K562 (cell line): Measurements from ENCODE around the gene ZDHHC12. TPM values are rescaled to one million over a fixed set of nuclear protein-coding genes. Genes with fewer than 3 reads are reported as not detected.

Experiments used
- ATAC-seq: fragments of 200-7000 bp; cut with Tn5 transposase; 3 replicates; pipeline ENCODE4 v1.9.1; 2020; ENCODE audit warnings: moderate library complexity
- BruUV-seq: library from RNA; stranded (reverse); fragments of 400-500 nt; replicated peaks from 2 replicates; lab custom pipeline; 2021; lab: Mats Ljungman, UMichigan
- CTCF ChIA-PET: fragments of 300-600 bp; formaldehyde crosslinking; extraction: SDS; loops from one replicate; lab custom pipeline; 2021; ENCODE audit warnings: low intra/inter-chr PET ratio; lab: Yijun Ruan, JAX
- POLR2A ChIA-PET: fragments of 300-600, 350-650 bp; sonication (Branson Sonifier 250); formaldehyde crosslinking; extraction: SDS; loops from one replicate; lab custom pipeline; 2021; ENCODE audit warnings: antibody characterized with exemption, inconsistent platforms; lab: Yijun Ruan, JAX
- DNase-seq, 4 experiments: peaks; one replicate each; pipeline versions ENCODE4 v3.0.0 to v3.0.0-alpha.2; 2011 to 2018; ENCODE audit warnings: low spot score in 3 of 4, mixed read lengths in 3 of 4; ENCODE audit errors: extremely low read depth in 1 of 4
- FAIRE-seq: peaks from 2 replicates; lab custom pipeline; 2011; peaks lifted over from hg19 to GRCh38; lab: Jason Lieb, UNC
- H2AFZ ChIP-seq: 2 replicates; pipeline ENCODE4 v1.6.0; 2011; ENCODE audit warnings: low read depth, low read length, control low read depth, inconsistent platforms
- H3K27ac ChIP-seq: fragments of 200-600 bp; 3 replicates; pipeline ENCODE4 v1.8.0; 2011; ENCODE audit warnings: low read depth, mild to moderate bottlenecking, control low read depth, inconsistent platforms, low read length, moderate library complexity, mixed read lengths; ENCODE audit errors: extremely low read depth
- H3K27me3 ChIP-seq, 2 experiments: fragments of 300-600 bp in 1 of 2; 2 replicates in 1 of 2; 3 replicates in 1 of 2; pipeline versions ENCODE4 v1.6.0 to v1.8.0; 2011; ENCODE audit warnings: inconsistent platforms in 2 of 2, low read length in 2 of 2, mild to moderate bottlenecking in 1 of 2, mixed read lengths in 1 of 2, moderate library complexity in 1 of 2; ENCODE audit not compliant: control insufficient read depth in 2 of 2, insufficient read depth in 2 of 2
- H3K36me3 ChIP-seq: fragments of 300-600 bp; 3 replicates; pipeline ENCODE4 v1.8.0; 2011; ENCODE audit warnings: mild to moderate bottlenecking, low read length, inconsistent platforms; ENCODE audit not compliant: control insufficient read depth, insufficient read depth
- H3K4me1 ChIP-seq, 2 experiments: fragments of 200-600 bp in 1 of 2; replicated peaks in 1 of 2; 2 replicates in 1 of 2; 3 replicates in 1 of 2; pipeline versions ENCODE4 v1.5.1 to v1.8.0; 2011; ENCODE audit warnings: inconsistent platforms in 2 of 2, low read length in 2 of 2, mild to moderate bottlenecking in 1 of 2, mixed read lengths in 1 of 2, moderate library complexity in 1 of 2; ENCODE audit not compliant: control insufficient read depth in 2 of 2, insufficient read depth in 2 of 2
- H3K4me2 ChIP-seq: 2 replicates; pipeline ENCODE4 v1.6.1; 2011; ENCODE audit warnings: low read length, control low read depth, inconsistent platforms, mixed read lengths; ENCODE audit not compliant: insufficient read depth
- H3K4me3 ChIP-seq: fragments of 200-600 bp; sonication (generic), shearing (Covaris generic); 2 replicates; pipeline ENCODE4 v1.5.1; 2016; ENCODE audit warnings: control low read depth, inconsistent platforms
- H3K79me2 ChIP-seq: fragments of 200-600 bp; 3 replicates; pipeline ENCODE4 v1.8.0; 2011; ENCODE audit warnings: low read length, inconsistent platforms; ENCODE audit not compliant: control insufficient read depth, insufficient read depth
- H3K9ac ChIP-seq, 2 experiments: 2 replicates each; pipeline versions ENCODE4 v1.6.0 to v1.6.1; 2011; ENCODE audit warnings: low read depth in 2 of 2, low read length in 2 of 2, control low read depth in 1 of 2, inconsistent platforms in 1 of 2, mild to moderate bottlenecking in 1 of 2, mixed read lengths in 1 of 2; ENCODE audit not compliant: insufficient read depth in 1 of 2
- H3K9me1 ChIP-seq: one replicate; pipeline ENCODE4 v1.6.0; 2011; ENCODE audit warnings: inconsistent platforms, mild to moderate bottlenecking, low read length, moderate library complexity; ENCODE audit not compliant: control insufficient read depth, insufficient read depth
- H3K9me3 ChIP-seq: replicated peaks from 2 replicates; pipeline ENCODE4 v1.5.1; 2011; ENCODE audit warnings: low read depth, low read length, inconsistent platforms; ENCODE audit not compliant: control insufficient read depth, insufficient read depth
- H4K20me1 ChIP-seq: replicated peaks from 2 replicates; pipeline ENCODE4 v1.6.1; 2011; ENCODE audit warnings: low read length, inconsistent platforms, mixed read lengths; ENCODE audit not compliant: control insufficient read depth, insufficient read depth
- CAMTA2 ChIP-seq: fragments of 250-450 bp; sonication (Bioruptor Pico); conservative IDR thresholded peaks from 2 replicates; pipeline ENCODE4 v1.5.1; 2022
- CBX2 ChIP-seq: fragments of 200-600 bp; sonication (generic); IDR thresholded peaks from one replicate; pipeline ENCODE4 v1.6.1; 2012; ENCODE audit warnings: mild to moderate bottlenecking, low read length, inconsistent platforms; ENCODE audit not compliant: insufficient read depth, poor library complexity, severe bottlenecking
- CEBPB ChIP-seq: fragments of 450-650 bp; IDR thresholded peaks from 2 replicates; pipeline ENCODE4 v1.6.1; 2016; ENCODE audit warnings: missing genetic modification characterization, missing compliant biosample characterization
- ETV1 ChIP-seq: fragments of 450-650 bp; conservative IDR thresholded peaks from 2 replicates; pipeline ENCODE4 v1.6.1; 2016; ENCODE audit warnings: missing genetic modification characterization, control low read depth, low read depth, missing compliant biosample characterization
- FIP1L1 ChIP-seq: fragments of 200-400 bp; formaldehyde crosslinking; IDR thresholded peaks from 2 replicates; pipeline ENCODE4 v1.6.1; 2018; ENCODE audit warnings: mild to moderate bottlenecking, low read depth, low read length; ENCODE audit not compliant: poor library complexity, severe bottlenecking
- FOXA3 ChIP-seq, 2 experiments: fragments of 450-650 bp in 1 of 2; sonication (generic) in 1 of 2; formaldehyde crosslinking; IDR thresholded peaks in 1 of 2; conservative IDR thresholded peaks in 1 of 2; 2 replicates each; pipeline versions ENCODE4 v1.4.0 to v1.8.0; 2020 to 2022; ENCODE audit warnings: mild to moderate bottlenecking in 2 of 2, missing genetic modification reagents in 1 of 2
- KDM4B ChIP-seq, 2 experiments: fragments of 450-650 bp in 1 of 2; sonication (generic) in 1 of 2; IDR thresholded peaks; 2 replicates each; pipeline ENCODE4 v1.6.1; 2016 to 2017; ENCODE audit warnings: borderline replicate concordance in 2 of 2, antibody characterized with exemption in 1 of 2, low read depth in 1 of 2, mild to moderate bottlenecking in 1 of 2
- NCOA1 ChIP-seq: fragments of 450-650 bp; IDR thresholded peaks from 2 replicates; pipeline ENCODE4 v1.6.1; 2016; ENCODE audit warnings: low read depth
- RFX1 ChIP-seq: fragments of 450-650 bp; IDR thresholded peaks from 2 replicates; pipeline ENCODE4 v1.6.1; 2016; ENCODE audit warnings: mild to moderate bottlenecking, moderate library complexity
- SNRNP70 ChIP-seq: fragments of 200-400 bp; formaldehyde crosslinking; optimal IDR thresholded peaks from 2 replicates; pipeline ENCODE3; 2017; ENCODE audit warnings: low read depth, low read length
- SPI1 ChIP-seq: IDR thresholded peaks from 2 replicates; pipeline ENCODE4 v1.6.1; 2011; ENCODE audit warnings: low read depth, low read length, control low read depth, borderline replicate concordance
- TCF7L2 ChIP-seq: fragments of 150-350 bp; IDR thresholded peaks from 2 replicates; pipeline ENCODE4 v1.6.1; 2016; ENCODE audit warnings: low read depth, mild to moderate bottlenecking, low read length, moderate library complexity
- ZNF133 ChIP-seq: fragments of 250-450 bp; sonication (Bioruptor Pico); IDR thresholded peaks from 2 replicates; pipeline ENCODE4 v1.4.0; 2020; ENCODE audit warnings: mild to moderate bottlenecking
- ZNF282 ChIP-seq: sonication (generic); formaldehyde crosslinking; IDR thresholded peaks from 2 replicates; pipeline ENCODE4 v1.8.1; 2023; ENCODE audit warnings: missing genetic modification reagents
- ZNF41 ChIP-seq: fragments of 250-450 bp; sonication (Bioruptor Pico); conservative IDR thresholded peaks from 2 replicates; pipeline ENCODE4 v1.4.0; 2020; ENCODE audit warnings: mild to moderate bottlenecking
- ZNF668 ChIP-seq: fragments of 250-450 bp; sonication (Bioruptor Pico); IDR thresholded peaks from 2 replicates; pipeline ENCODE4 v1.8.0; 2022; ENCODE audit warnings: mild to moderate bottlenecking, inconsistent platforms
- WGBS: fragments of 100-300 bp; shearing (Covaris generic); methylation state at CpG from one replicate; pipeline ENCODE4 v1.1.6; 2016; ENCODE audit warnings: low coverage, mixed read lengths; ENCODE audit not compliant: insufficient coverage; ENCODE audit errors: missing lambda C conversion rate; 5-methylcytosine and 5-hydroxymethylcytosine counted together
- in situ Hi-C: fragments of 300-500 bp; cut with MboI; formaldehyde crosslinking; loops from 4 replicates; pipeline ENCODE4 v1.15.0; 2018; ENCODE audit warnings: inconsistent platforms, mixed read lengths
- intact Hi-C: fragments of 100-400 bp; cut with micrococcal nuclease; formaldehyde crosslinking; loops from 2 replicates; pipeline ENCODE4 v1.14.2; 2022
- polyA plus RNA-seq, 8 experiments: library from polyadenylated mRNA; depleted of rRNA in 4 of 8; stranded (reverse) in 5 of 8; unstranded in 3 of 8; fragments of >200 nt; fragmentation: Nextera tagmentation in 2 of 8; fragmentation: Illumina TruSeq in 1 of 8; extraction: Ambion mirVana in 2 of 8; extraction: Trizol in 1 of 8; gene quantifications; 2 replicates each; pipeline versions ENCODE4 v1.2.1 to v1.2.3, GENCODE V29; 2011 to 2014; ENCODE audit warnings: inconsistent platforms in 1 of 8, missing spikeins in 1 of 8
- total RNA-seq, 7 experiments: library from RNA; depleted of rRNA in 6 of 7; stranded (reverse); fragments of >200 nt in 6 of 7; fragmentation: Illumina TruSeq in 2 of 7; extraction: Trizol in 2 of 7; gene quantifications; 2 replicates each; pipeline versions ENCODE4 v1.2.1 to v1.2.3, GENCODE V29; 2011 to 2021; ENCODE audit warnings: low replicate concordance in 1 of 7
- TF ChIP-seq, protein P1 (sequence below), 3 experiments: fragments of 200-800 bp in 1 of 3; fragments of 250-450 bp in 1 of 3; fragments of 450-650 bp in 1 of 3; sonication (Bioruptor Pico) in 1 of 3; sonication (Bioruptor generic) in 1 of 3; formaldehyde crosslinking in 1 of 3; IDR thresholded peaks; 2 replicates each; pipeline versions ENCODE4 v1.6.1 to v1.8.0; 2016 to 2022; ENCODE audit warnings: mild to moderate bottlenecking in 2 of 3, missing genetic modification characterization in 2 of 3, missing compliant biosample characterization in 1 of 3, moderate library complexity in 1 of 3
- TF ChIP-seq, protein P2 (sequence below): fragments of 450-650 bp; IDR thresholded peaks from 2 replicates; pipeline ENCODE4 v1.6.1; 2014; ENCODE audit warnings: low read depth, mild to moderate bottlenecking, moderate library complexity, borderline replicate concordance

Gene ZDHHC12
- total and polyA plus RNA-seq, 9 of the 15 experiments (the other 6 are each of a cell fraction or from before 2014, with no cell fraction given) = 0.21 to 38.0 (median 13.8) TPM

DNA sequence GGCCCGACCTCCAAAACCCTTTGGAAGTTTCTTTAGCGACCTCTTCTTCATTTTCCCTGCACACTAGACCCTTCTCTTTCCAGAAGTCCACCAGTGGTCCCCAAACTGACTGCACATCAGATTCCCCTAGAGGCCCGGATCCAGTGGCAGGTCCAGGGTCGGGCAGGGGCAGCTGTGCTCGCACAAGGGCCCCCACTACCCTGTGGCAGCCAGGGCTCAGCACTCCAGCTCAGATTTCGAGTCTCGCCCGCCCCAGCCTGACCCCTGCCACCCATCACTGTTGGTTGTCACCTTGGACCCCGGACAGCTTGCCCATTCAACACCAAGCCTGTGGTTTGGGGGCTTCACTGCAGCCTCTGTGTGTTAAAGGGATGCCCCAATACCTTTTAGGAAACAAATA lies 7.8 kb upstream of the ZDHHC12 start:
- Histone ChIP-seq H3K27ac (no peak overlapping the region), H3K27me3 (no peaks in the 10 kb centered on the region), H3K9ac (no peak overlapping the region), H3K79me2 (no peaks in the 10 kb centered on the region)
- in situ Hi-C loops = loop anchor here (5.0 kb wide), 1 partner anchor 196 kb away; no protein-coding TSS in a partner anchor
- TF ChIP-seq ZNF668 (CRISPR knock-in tag) (no peak), FIP1L1 (no peak), ZNF41 (CRISPR knock-in tag) (no peak), TCF7L2 (no peak), ZNF282 (CRISPR knock-in tag) (no peak), NCOA1 (no peak), RFX1 (no peak), KDM4B (IDR thresholded peaks at IDR 0.05; ENCODE audit: borderline replicate concordance in 2 of 2, low read depth in 1 of 2) (no peak), CAMTA2 (CRISPR knock-in tag) (no peak), CEBPB (tag) (no peak), ZNF133 (CRISPR knock-in tag) (no peak), SPI1 (no peak), ETV1 (no peak), SNRNP70 (no peak), CBX2 (no peak), FOXA3 (CRISPR knock-in tag; conservative IDR thresholded peaks at IDR 0.05 in 1 of 2, IDR thresholded peaks at IDR 0.05 in 1 of 2) (no peak)
- TF ChIP-seq, protein P1, sequence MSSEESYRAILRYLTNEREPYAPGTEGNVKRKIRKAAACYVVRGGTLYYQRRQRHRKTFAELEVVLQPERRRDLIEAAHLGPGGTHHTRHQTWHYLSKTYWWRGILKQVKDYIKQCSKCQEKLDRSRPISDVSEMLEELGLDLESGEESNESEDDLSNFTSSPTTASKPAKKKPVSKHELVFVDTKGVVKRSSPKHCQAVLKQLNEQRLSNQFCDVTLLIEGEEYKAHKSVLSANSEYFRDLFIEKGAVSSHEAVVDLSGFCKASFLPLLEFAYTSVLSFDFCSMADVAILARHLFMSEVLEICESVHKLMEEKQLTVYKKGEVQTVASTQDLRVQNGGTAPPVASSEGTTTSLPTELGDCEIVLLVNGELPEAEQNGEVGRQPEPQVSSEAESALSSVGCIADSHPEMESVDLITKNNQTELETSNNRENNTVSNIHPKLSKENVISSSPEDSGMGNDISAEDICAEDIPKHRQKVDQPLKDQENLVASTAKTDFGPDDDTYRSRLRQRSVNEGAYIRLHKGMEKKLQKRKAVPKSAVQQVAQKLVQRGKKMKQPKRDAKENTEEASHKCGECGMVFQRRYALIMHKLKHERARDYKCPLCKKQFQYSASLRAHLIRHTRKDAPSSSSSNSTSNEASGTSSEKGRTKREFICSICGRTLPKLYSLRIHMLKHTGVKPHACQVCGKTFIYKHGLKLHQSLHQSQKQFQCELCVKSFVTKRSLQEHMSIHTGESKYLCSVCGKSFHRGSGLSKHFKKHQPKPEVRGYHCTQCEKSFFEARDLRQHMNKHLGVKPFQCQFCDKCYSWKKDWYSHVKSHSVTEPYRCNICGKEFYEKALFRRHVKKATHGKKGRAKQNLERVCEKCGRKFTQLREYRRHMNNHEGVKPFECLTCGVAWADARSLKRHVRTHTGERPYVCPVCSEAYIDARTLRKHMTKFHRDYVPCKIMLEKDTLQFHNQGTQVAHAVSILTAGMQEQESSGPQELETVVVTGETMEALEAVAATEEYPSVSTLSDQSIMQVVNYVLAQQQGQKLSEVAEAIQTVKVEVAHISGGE (CRISPR knock-in tag; IDR thresholded peaks at IDR 0.05) = no peak
- TF ChIP-seq, protein P2, sequence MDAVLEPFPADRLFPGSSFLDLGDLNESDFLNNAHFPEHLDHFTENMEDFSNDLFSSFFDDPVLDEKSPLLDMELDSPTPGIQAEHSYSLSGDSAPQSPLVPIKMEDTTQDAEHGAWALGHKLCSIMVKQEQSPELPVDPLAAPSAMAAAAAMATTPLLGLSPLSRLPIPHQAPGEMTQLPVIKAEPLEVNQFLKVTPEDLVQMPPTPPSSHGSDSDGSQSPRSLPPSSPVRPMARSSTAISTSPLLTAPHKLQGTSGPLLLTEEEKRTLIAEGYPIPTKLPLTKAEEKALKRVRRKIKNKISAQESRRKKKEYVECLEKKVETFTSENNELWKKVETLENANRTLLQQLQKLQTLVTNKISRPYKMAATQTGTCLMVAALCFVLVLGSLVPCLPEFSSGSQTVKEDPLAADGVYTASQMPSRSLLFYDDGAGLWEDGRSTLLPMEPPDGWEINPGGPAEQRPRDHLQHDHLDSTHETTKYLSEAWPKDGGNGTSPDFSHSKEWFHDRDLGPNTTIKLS = no peak
- TF ChIP-seq, all 486 proteins: peak for 0
- ATAC-seq (no peak), FAIRE-seq (no peak), DNase-seq (no peak)
- no peaks in the 10 kb centered on the region for H4K20me1 ChIP-seq
- ChIA-PET POLR2A (interaction anchor here (0.6 kb wide), 1 partner anchor 15 kb away, joined by 3 read pairs; no protein-coding TSS in a partner anchor), CTCF (interaction anchor here (0.5 to 3.1 kb wide), 2 partner anchors 50 to 196 kb away, joined by 5 to 14 read pairs; no protein-coding TSS in a partner anchor)
- no peaks in the 10 kb centered on the region for H3K9me1 ChIP-seq
- H2AFZ ChIP-seq = no peak overlapping the region
- no peak overlapping the region for H3K4me3 ChIP-seq
- no peaks in the 10 kb centered on the region for H3K9me3 ChIP-seq
- no peak overlapping the region for H3K4me2 ChIP-seq
- peaks cover 5 to 32% of the 10 kb centered on the region in 2 experiments; a peak in 4 of 5 replicates for H3K4me1 ChIP-seq
- WGBS = 58% methylated on average over 7 of the region's 9 CpGs
- no TSS peak for BruUV-seq
- intact Hi-C loops = loop anchor here (5.0 kb wide), 1 partner anchor 276 kb away; no protein-coding TSS in a partner anchor
- no peaks in the 10 kb centered on the region; the same call in 2 of the 3 replicates for H3K36me3 ChIP-seq
